Mammary epithelial cell (primary cell): ENCODE measurements around the gene PXYLP1.

ENCODE experiments used
- EZH2 ChIP-seq: IDR thresholded peaks from 2 replicates; pipeline ENCODE4 v1.6.1; 2012; ENCODE audit warnings: low read length, inconsistent platforms, borderline replicate concordance
- TF ChIP-seq, protein P1 (sequence below), 2 donors: IDR thresholded peaks in 1 of 2; conservative IDR thresholded peaks in 1 of 2; 2 replicates each; pipeline ENCODE4 v1.5.1; 2011 to 2012; ENCODE audit warnings: inconsistent platforms in 2 of 2, low read length in 2 of 2, mild to moderate bottlenecking in 2 of 2, control low read depth in 1 of 2, low read depth in 1 of 2; ENCODE audit not compliant: insufficient read depth in 1 of 2; ENCODE audit errors: extremely low read depth in 1 of 2

DNA sequence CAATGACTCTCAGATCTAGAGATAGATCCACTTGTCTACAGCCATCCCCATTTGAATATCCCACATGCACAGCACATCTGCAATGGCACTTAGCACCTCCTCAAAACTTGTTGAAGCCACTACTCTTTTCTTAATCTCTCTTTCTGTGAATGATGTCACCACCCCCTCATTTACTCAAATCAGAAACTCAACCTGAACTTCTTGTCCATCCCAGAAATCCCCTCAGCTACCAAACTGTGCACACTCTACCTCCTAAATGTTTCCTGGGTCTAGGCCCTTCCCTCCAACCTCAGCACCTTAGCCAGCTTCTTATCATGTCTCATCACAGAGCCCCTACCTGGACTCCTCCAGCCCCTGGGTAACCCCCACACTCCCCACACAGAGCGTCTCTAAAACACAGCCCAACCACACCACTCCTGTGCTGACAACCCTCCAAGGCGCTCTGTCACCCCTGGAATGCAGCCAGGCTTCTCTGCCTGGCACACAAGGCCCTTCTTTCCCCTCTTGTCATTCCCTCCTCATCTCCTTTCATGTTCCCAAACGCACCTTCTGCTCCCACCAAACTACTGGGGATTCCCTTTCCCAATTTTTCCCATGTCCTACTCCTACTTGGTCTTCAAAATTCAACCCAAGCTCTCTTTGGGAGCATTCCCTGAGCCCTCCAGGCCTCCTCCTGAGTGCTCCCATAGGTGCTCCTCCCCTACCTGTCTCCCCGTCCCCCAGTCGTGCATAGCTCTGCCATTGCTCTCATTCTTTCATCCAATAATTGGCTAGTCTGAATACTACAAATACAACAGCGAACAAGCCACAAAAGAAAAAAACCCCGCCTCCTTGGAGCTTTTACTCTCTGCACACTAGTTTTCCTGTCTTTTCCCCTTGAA is 96.9 kb downstream of the PXYLP1 start:
- TF ChIP-seq, protein P1, sequence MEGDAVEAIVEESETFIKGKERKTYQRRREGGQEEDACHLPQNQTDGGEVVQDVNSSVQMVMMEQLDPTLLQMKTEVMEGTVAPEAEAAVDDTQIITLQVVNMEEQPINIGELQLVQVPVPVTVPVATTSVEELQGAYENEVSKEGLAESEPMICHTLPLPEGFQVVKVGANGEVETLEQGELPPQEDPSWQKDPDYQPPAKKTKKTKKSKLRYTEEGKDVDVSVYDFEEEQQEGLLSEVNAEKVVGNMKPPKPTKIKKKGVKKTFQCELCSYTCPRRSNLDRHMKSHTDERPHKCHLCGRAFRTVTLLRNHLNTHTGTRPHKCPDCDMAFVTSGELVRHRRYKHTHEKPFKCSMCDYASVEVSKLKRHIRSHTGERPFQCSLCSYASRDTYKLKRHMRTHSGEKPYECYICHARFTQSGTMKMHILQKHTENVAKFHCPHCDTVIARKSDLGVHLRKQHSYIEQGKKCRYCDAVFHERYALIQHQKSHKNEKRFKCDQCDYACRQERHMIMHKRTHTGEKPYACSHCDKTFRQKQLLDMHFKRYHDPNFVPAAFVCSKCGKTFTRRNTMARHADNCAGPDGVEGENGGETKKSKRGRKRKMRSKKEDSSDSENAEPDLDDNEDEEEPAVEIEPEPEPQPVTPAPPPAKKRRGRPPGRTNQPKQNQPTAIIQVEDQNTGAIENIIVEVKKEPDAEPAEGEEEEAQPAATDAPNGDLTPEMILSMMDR (conservative IDR thresholded peaks at IDR 0.05 in 1 of 2, IDR thresholded peaks at IDR 0.05 in 1 of 2; ENCODE audit: extremely low read depth in 1 of 2, insufficient read depth in 1 of 2, low read depth in 1 of 2, low read length in 2 of 2): no peak
- TF ChIP-seq EZH2: no peak
